Islet of Langerhans (tissue), 1 donor: ENCODE measurements around the gene UBD.

Source experiments
- FAIRE-seq: peaks from one replicate; lab custom pipeline; 2011; peaks lifted over from hg19 to GRCh38; lab: Jason Lieb, UNC

Gene UBD

DNA sequence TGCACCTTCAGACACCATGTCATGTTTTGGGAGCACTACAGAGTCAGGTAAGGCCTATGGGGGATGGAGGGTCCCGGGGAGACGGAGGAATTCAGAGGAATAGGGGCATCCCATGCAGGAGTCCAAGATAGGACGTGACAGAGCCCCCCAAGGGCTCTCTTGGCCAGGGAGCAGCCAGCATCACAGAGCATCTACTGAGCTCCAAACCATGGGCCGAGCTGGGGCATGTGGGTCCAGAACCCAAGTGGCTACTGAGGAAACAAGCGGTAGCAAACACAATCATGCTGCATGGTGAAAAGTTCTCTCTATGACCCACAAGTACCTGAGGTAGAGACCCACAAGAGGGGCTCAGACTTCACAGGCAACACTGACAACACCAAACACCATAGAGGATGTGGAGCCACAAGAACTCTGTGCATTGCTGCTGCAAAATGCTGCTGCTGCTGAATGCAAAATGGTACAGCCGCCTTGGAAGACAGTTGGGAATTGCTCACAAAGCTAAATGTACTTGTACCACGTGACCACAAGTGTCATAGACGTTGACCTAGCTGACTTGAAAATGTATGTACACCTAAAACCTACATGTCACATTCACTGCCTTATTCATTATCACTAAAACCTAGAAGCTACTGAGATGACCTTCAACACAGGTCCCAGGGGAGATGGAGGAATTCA is 38.4 kb downstream of the UBD start:
- no peak for FAIRE-seq

GRCh38 chr6:29520232-29520631 is 39.3 kb downstream of the UBD start:
- no peak for FAIRE-seq

- FAIRE-seq, result no peak
These were observed 40.1 kb downstream of the UBD start for GRCh38 chr6:29519291-29520010.

- FAIRE-seq, result no peak
These were observed 41.6 kb downstream of the UBD start for GRCh38 chr6:29517728-29518440.

- no peak for FAIRE-seq
These were observed 42.3 kb downstream of the UBD start for GRCh38 chr6:29517245-29517644.

GRCh38 chr6:29516108-29516507 is 43.4 kb downstream of the UBD start:
- FAIRE-seq, result no peak

GRCh38 chr6:29510746-29511300 is 48.7 kb downstream of the UBD start:
- no peak for FAIRE-seq

DNA sequence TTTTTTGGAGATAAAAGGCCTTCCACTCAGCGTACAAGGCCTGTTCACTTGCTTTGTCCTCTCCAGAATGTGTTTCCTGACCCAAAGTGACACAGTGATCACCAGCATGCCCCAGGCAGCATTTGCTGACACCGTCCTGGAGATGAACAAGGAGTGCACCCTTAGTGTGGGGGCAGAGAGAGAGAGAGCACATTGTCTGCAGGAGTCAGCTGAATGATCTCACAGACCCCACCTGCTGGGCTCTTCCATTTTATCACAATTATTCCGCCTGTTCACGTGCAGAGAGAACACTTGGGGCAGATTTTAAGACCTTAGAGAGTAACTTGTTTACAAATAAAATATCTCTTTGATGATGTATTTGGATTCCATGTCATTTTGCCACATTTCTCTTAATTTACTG is 49.3 kb downstream of the UBD start:
- FAIRE-seq, result no peak

GRCh38 chr6:29509711-29510110 is 49.8 kb downstream of the UBD start:
- no peak for FAIRE-seq

DNA sequence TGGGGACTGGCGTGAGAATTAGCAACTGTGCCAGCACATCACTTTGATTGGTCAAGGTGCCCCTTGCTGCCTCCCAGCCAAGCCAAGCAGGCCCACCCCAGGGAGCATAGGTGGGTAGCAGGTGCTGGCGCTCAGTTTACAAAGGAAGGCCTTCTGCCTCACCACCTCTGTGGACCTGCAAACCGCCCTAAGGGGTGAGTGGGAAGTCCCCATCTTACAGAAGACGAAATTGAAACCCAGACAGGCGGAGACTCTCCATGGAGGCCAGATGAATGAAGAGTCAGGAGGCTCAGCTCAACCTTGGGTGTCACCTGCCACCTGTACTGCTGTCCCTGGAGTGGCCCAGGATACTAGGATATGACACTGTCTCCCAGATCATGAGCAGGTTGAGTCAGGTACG is 50.3 kb downstream of the UBD start:
- no peak for FAIRE-seq

DNA sequence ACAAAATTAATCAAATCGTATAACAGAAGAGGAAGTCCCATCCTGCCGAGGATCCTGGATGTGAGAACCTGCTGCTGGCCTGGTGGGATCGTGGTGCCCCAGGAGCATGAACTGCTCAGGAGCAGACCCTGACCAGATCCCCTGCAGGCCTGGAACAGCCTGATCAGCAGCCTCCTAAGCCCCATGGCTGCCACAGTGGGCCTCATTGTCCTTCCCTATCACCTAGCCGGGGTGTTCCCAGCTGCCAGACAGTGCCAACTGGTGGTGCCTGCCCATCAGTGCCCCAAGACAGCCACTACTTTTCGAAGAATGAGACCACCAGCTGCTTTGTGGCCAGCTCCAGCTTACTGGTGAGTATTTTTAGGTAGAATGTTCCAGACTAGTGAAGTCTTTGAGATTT is 52.2 kb downstream of the UBD start:
- no peak for FAIRE-seq

DNA sequence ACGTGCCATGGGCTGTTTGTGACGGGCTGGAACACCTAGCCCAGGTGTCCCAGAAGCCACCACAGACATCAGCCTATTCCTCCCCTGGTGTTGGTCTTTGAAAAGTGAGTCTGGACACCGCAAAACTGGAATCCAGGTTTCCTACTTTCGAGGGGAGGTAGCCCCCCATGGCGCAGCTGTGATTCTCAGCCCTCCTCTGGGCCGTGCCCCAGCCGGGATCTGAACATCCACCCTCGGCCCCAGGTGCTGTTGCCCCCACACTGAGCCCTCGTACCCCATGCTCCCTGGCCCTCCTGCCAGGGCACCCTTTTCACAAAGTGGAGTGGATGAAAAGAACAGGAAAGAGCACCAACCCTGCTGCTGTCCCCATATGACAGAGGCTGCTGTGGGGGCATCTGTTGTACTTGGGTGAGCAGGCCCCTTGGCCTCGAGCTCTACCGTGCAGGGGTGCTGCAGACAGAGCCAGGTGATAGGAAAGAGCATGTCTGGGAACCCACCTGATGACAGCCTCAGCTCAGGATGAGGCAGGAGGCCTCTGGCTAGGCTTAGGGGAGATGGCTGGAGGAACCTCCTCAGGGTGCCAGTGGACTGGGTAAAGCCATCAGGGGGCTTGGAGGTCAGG is 53.0 kb downstream of the UBD start:
- no peak for FAIRE-seq

GRCh38 chr6:29505808-29506207 is 53.7 kb downstream of the UBD start:
- FAIRE-seq, result no peak
